WI38 (cell line): ENCODE results near the gene MEIOB.

Source experiments
- H3K4me3 ChIP-seq: 2 replicates; pipeline ENCODE4 v1.5.1; 2011; ENCODE audit warnings: low read depth, mild to moderate bottlenecking, control low read depth, low read length
- TF ChIP-seq, protein P1 (sequence below): IDR thresholded peaks from 2 replicates; pipeline ENCODE4 v1.5.1; 2012; ENCODE audit warnings: low read depth, mild to moderate bottlenecking, control low read depth, low read length

Gene MEIOB

DNA sequence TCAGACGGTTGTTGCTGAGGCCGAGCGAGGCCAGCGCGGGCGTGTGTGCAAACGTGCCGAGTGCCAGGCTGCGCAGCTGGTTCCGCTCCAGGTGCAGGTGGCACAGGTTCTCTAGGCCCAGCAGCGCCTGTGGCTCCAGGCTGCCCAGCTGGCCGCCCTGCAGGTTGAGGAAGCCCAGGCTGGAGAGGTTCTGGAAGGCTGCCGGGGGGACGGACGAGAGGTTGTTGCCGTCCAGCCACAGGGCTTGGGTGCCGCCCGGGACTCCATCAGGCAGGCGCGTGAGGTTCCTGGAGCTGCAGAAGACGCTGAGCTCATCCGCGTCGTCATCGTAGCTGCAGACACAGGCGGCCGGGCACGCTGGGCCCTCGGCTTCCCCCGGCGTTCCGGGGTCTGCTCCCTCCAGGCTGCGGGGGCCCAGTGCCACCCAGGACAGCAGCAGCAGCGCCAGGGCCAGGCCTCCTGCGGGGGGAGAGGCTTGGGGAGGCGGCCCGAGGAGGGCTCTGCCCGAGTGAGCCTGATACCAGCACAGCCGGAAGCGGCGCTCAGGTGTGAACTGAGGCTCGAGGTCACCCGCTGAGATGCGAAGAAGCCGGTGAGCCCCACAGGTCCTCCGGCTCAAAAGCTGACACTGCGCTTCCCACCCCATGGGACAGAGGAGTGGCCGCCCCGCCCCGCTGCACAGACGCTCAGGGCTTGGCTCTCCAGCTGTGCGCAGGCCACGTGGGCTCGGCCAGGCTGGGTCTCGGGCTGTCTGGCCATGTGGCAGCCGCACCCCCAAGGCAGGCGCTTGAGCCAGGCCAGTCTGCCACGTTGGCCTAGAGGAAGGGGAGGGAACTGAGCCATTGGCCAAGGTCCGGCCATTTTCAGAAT is 79.8 kb downstream of the MEIOB start:
- no peak overlapping the region for H3K4me3 ChIP-seq
- TF ChIP-seq, protein P1, sequence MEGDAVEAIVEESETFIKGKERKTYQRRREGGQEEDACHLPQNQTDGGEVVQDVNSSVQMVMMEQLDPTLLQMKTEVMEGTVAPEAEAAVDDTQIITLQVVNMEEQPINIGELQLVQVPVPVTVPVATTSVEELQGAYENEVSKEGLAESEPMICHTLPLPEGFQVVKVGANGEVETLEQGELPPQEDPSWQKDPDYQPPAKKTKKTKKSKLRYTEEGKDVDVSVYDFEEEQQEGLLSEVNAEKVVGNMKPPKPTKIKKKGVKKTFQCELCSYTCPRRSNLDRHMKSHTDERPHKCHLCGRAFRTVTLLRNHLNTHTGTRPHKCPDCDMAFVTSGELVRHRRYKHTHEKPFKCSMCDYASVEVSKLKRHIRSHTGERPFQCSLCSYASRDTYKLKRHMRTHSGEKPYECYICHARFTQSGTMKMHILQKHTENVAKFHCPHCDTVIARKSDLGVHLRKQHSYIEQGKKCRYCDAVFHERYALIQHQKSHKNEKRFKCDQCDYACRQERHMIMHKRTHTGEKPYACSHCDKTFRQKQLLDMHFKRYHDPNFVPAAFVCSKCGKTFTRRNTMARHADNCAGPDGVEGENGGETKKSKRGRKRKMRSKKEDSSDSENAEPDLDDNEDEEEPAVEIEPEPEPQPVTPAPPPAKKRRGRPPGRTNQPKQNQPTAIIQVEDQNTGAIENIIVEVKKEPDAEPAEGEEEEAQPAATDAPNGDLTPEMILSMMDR: no peak

DNA sequence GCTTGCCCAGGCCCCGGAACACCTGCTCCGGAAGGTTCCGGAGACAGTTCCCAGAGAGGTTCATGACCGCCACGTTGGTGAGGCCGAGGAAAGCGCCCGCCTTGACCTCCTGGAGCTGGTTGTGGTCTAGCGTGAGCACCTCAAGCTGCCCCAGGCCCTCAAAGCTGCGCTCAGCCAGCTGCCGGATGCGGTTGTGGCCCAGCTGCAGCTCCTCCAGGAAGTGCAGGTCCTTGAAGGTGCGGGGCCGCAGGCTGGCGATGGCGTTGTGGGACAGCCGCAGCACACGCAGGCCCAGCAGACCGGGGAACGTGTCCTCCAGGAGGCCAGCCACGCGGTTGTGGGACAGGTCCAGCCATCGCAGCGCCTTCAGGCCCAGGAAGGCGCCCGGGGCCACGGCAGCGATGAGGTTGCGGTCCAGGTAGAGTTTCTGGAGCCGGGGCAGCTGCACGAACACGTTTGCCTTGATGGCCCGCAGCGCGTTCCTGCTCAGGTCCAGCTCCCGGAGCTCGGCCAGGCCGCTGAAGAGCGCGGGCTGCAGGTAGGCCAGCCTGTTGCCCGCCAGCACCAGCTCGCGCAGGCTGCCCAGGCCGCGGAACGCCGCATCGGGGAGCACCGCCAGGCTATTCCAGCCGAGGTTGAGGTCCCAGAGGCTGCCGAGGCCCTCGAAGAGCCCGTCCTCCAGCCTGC is 80.6 kb downstream of the MEIOB start:
- no peak overlapping the region for H3K4me3 ChIP-seq
- TF ChIP-seq, protein P1: no peak

DNA sequence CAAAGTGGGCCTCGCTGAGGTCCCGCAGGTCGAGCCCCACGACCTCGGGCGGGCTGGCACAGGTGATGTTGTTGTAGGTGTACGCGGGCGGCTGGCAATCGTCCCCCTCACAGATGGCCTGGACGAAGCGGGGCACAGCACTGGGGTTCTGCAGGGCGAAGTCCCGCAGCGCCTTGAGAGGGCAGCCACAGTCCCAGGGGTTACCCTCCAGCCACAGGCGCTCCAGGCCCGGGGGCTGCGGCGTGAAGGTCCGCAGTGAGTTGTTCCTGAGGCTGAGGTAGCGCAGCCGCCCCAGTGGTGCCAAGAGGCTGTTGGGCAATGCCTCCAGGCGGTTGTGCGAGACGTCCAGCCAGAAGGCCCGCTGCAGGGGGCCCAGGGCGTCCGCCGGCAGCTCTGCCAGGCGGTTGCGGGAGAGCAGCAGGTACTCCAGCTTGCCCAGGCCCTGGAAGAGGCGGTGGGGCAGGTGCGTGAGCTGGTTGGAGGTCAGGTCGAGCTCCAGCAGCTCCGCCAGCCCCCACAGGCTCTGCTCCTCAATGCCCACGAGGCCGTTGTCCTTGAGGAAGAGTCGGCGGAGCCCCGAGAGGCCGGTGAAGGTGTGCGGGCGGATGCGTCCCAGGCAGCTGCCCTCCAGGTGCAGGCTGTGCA is 81.2 kb downstream of the MEIOB start:
- H3K4me3 ChIP-seq: no peak overlapping the region
- TF ChIP-seq, protein P1: no peak

DNA sequence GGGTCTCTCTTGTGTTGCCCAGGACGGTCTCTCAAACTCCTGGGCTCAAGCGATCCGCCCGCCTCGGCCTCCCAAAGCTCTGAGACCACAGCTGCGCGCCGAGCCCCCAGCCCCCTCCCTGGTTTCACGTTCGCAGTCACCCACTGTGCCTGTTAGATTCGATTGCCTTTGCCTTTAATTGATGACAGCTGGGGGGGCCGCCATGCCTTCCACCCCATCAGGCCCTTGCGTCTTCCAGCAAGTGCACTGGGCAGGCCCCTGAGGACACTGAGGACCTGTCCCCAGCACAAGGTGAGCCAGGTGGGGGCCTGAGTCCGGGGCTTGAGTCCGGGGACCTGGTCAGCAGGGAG is 81.7 kb downstream of the MEIOB start:
- no peak overlapping the region for H3K4me3 ChIP-seq
- TF ChIP-seq, protein P1: no peak

DNA sequence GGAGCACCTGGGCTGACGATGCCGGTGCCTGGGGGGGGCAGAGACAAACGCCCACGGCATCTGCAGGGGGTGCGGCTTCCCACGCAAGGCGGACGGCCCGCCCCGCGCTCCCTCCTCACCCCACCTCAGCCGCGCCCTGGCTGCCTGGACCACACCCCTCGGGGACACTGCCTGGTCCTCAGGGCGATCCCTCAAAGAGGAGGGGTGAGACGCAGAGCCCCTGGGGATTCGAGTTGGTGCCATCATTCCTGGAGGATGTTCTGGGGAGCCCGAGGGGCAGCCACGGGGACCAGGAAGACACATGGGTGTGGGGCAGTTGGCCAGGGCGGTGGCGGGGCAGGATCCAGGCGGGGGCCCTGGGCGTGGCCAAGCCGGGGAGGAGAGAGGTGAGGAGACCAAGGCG is 82.3 kb downstream of the MEIOB start:
- H3K4me3 ChIP-seq: no peak overlapping the region
- TF ChIP-seq, protein P1: no peak

GRCh38 chr16:1788708-1789100 is 83.3 kb downstream of the MEIOB start:
- TF ChIP-seq, protein P1: no peak
- H3K4me3 ChIP-seq: no peak overlapping the region
